ENCODE results near the gene VN1R5.
"Not testable (repeated sequence)": the region's sequence is repeated elsewhere in the genome, so short reads cannot be mapped to it uniquely, and the experiment has no call there.

The VN1R5 gene

GRCh38 chr1:247255772-247256171 lies at the start of gene VN1R5:
Gene VN1R5 (plus strand): TSS chr1:247256072.
- H3K79me2 ChIP-seq (ENCODE audit: insufficient read depth, low read length); H4K20me1 ChIP-seq (ENCODE audit: low read depth, low read length); H3K27me3 ChIP-seq (ENCODE audit: low read length); H3K4me2 ChIP-seq (ENCODE audit: low read depth, low read length, poor library complexity, severe bottlenecking); H3K9me3 ChIP-seq (ENCODE audit: insufficient read depth, low read length); H2AFZ ChIP-seq (ENCODE audit: low read depth, low read length, severe bottlenecking); H3K27ac ChIP-seq (ENCODE audit: low read depth, low read length); H3K9ac ChIP-seq (ENCODE audit: low read length); H3F3A ChIP-seq (ENCODE audit: insufficient read depth); H3K4me3 ChIP-seq (ENCODE audit: insufficient read depth, low read length, poor library complexity, severe bottlenecking); H3K36me3 ChIP-seq (ENCODE audit: low read length); H3K9me2 ChIP-seq (replicated peaks; ENCODE audit: insufficient read depth, low read length): not testable (repeated sequence)

GRCh38 chr1:247209396-247209795 lies 46.5 kb upstream of the VN1R5 start:
- Histone ChIP-seq H3K9me2 (replicated peaks; ENCODE audit: insufficient read depth, low read length) (no peaks in the 10 kb centered on the region), H3K36me3 (ENCODE audit: low read length) (peaks cover 8% of the 10 kb centered on the region; the same call in 1 of the 2 replicates), H3K27ac (ENCODE audit: low read depth, low read length) (no peak overlapping the region), H2AFZ (ENCODE audit: low read depth, low read length, severe bottlenecking) (no peak overlapping the region), H3K4me2 (ENCODE audit: low read depth, low read length, poor library complexity, severe bottlenecking) (peak overlapping the region; percentile 82), H3K27me3 (ENCODE audit: low read length) (no peaks in the 10 kb centered on the region), H3K4me3 (ENCODE audit: insufficient read depth, low read length, poor library complexity, severe bottlenecking) (peak overlapping the region; percentile 64), H3K9me3 (ENCODE audit: insufficient read depth, low read length) (no peaks in the 10 kb centered on the region), H3K79me2 (ENCODE audit: insufficient read depth, low read length) (peaks cover 62% of the 10 kb centered on the region), H4K20me1 (ENCODE audit: low read depth, low read length) (peaks cover 9% of the 10 kb centered on the region; the same call in 1 of the 2 replicates), H3K9ac (ENCODE audit: low read length) (peak overlapping the region; percentile 86), H3F3A (ENCODE audit: insufficient read depth) (0 out of 2 replicates have a peak, but pooled peaks cover 3% of the 10 kb centered on the region)
- TF ChIP-seq CTCF (IDR thresholded peaks at IDR 0.05; ENCODE audit: insufficient read depth, low read length, poor library complexity, severe bottlenecking) (no peak), EZH2phosphoT487 (conservative IDR thresholded peaks at IDR 0.05; ENCODE audit: low read length) (no peak)

- Histone ChIP-seq H3K27ac (ENCODE audit: low read depth, low read length) (peak overlapping the region; percentile 64), H2AFZ (ENCODE audit: low read depth, low read length, severe bottlenecking) (no peak overlapping the region), H3K9me3 (ENCODE audit: insufficient read depth, low read length) (no peaks in the 10 kb centered on the region), H3K4me2 (ENCODE audit: low read depth, low read length, poor library complexity, severe bottlenecking) (peak overlapping the region; percentile 82), H3K9me2 (replicated peaks; ENCODE audit: insufficient read depth, low read length) (no peaks in the 10 kb centered on the region), H3K27me3 (ENCODE audit: low read length) (no peaks in the 10 kb centered on the region), H4K20me1 (ENCODE audit: low read depth, low read length) (peaks cover 9% of the 10 kb centered on the region; the same call in 1 of the 2 replicates), H3K79me2 (ENCODE audit: insufficient read depth, low read length) (peaks cover 55% of the 10 kb centered on the region), H3K36me3 (ENCODE audit: low read length) (peaks cover 8% of the 10 kb centered on the region; the same call in 1 of the 2 replicates), H3K4me3 (ENCODE audit: insufficient read depth, low read length, poor library complexity, severe bottlenecking) (peak overlapping the region; percentile 64), H3F3A (ENCODE audit: insufficient read depth) (0 out of 2 replicates have a peak, but pooled peaks cover 3% of the 10 kb centered on the region), H3K9ac (ENCODE audit: low read length) (peak overlapping the region; percentile 86)
- TF ChIP-seq CTCF (IDR thresholded peaks at IDR 0.05; ENCODE audit: insufficient read depth, low read length, poor library complexity, severe bottlenecking), result no peak
- TF ChIP-seq EZH2phosphoT487 (conservative IDR thresholded peaks at IDR 0.05; ENCODE audit: low read length), result no peak
These were observed 45.9 kb upstream of the VN1R5 start for GRCh38 chr1:247210062-247210375.

GRCh38 chr1:247210376-247211117 lies 45.3 kb upstream of the VN1R5 start:
- peak overlapping the region; percentile 86 for H3K9ac ChIP-seq (ENCODE audit: low read length)
- H3K27me3 ChIP-seq (ENCODE audit: low read length), result no peaks in the 10 kb centered on the region
- peaks cover 8% of the 10 kb centered on the region; the same call in 1 of the 2 replicates for H3K36me3 ChIP-seq (ENCODE audit: low read length)
- no peaks in the 10 kb centered on the region for H3K9me2 ChIP-seq (replicated peaks; ENCODE audit: insufficient read depth, low read length)
- TF ChIP-seq EZH2phosphoT487 (conservative IDR thresholded peaks at IDR 0.05; ENCODE audit: low read length), result no peak
- no peak for TF ChIP-seq CTCF (IDR thresholded peaks at IDR 0.05; ENCODE audit: insufficient read depth, low read length, poor library complexity, severe bottlenecking)
- no peaks in the 10 kb centered on the region for H3K9me3 ChIP-seq (ENCODE audit: insufficient read depth, low read length)
- H3K4me2 ChIP-seq (ENCODE audit: low read depth, low read length, poor library complexity, severe bottlenecking), result peak overlapping the region; percentile 82
- peaks cover 50% of the 10 kb centered on the region for H3K79me2 ChIP-seq (ENCODE audit: insufficient read depth, low read length)
- peak overlapping the region; percentile 64 for H3K27ac ChIP-seq (ENCODE audit: low read depth, low read length)
- 0 out of 2 replicates have a peak, but pooled peaks cover 3% of the 10 kb centered on the region for H3F3A ChIP-seq (ENCODE audit: insufficient read depth)
- peaks cover 9% of the 10 kb centered on the region; the same call in 1 of the 2 replicates for H4K20me1 ChIP-seq (ENCODE audit: low read depth, low read length)
- H2AFZ ChIP-seq (ENCODE audit: low read depth, low read length, severe bottlenecking), result peak overlapping the region; percentile 43
- peak overlapping the region; percentile 64 for H3K4me3 ChIP-seq (ENCODE audit: insufficient read depth, low read length, poor library complexity, severe bottlenecking)
